ENCODE data around the gene HCN3.

- TF ChIP-seq POLR2AphosphoS5 (IDR thresholded peaks at IDR 0.05) (no peak), CTCF (IDR thresholded peaks at IDR 0.05) (no peak), EP300 (IDR thresholded peaks at IDR 0.05; ENCODE audit: low read depth) (no peak), POLR2A (IDR thresholded peaks at IDR 0.05) (no peak)
These were observed 57.7 kb downstream of the HCN3 start for GRCh38 chr1:155334962-155335361.

Data from transverse colon (tissue), 4 donors.